HUDEP-2 (cell line): ENCODE measurements around the gene SLC43A2.
"Not testable (repeated sequence)": the region's sequence is repeated elsewhere in the genome, so short reads cannot be mapped to it uniquely, and the experiment has no call there.

Experiments
- DNase-seq, 76 experiments: peaks; one replicate each; lab custom pipeline; 2025; ENCODE audit not compliant: unreplicated experiment in 76 of 76; lab: John Stamatoyannopoulos, UW

Gene SLC43A2

GRCh38 chr17:1552932-1553331, 75.7 kb downstream of the SLC43A2 start:
- DNase-seq, result no peak

- DNase-seq, result no peak
Measured at GRCh38 chr17:1551741-1552140, 76.9 kb downstream of the SLC43A2 start.

GRCh38 chr17:1548032-1548431, 80.6 kb downstream of the SLC43A2 start:
- no peak for DNase-seq

GRCh38 chr17:1546292-1546922, 82.2 kb downstream of the SLC43A2 start:
- no peak for DNase-seq

GRCh38 chr17:1545618-1546017, 83.0 kb downstream of the SLC43A2 start:
- no peak for DNase-seq

- DNase-seq, result no peak
Measured at GRCh38 chr17:1542316-1542715, 86.3 kb downstream of the SLC43A2 start.

GRCh38 chr17:1541367-1541904, 87.2 kb downstream of the SLC43A2 start:
- no peak for DNase-seq

- no peak for DNase-seq
Measured at GRCh38 chr17:1539811-1540210, 88.8 kb downstream of the SLC43A2 start.

- no peak for DNase-seq
Measured at GRCh38 chr17:1535737-1536136, 92.9 kb downstream of the SLC43A2 start.

- no peak for DNase-seq
Measured at GRCh38 chr17:1533661-1534325, 94.8 kb downstream of the SLC43A2 start.

- DNase-seq, result peak in 36 of 76 experiments; percentile 3 to 51 (median 19)
Measured at GRCh38 chr17:1532836-1533602, 95.6 kb downstream of the SLC43A2 start.

- no peak for DNase-seq
Measured at GRCh38 chr17:1529863-1530262, 98.8 kb downstream of the SLC43A2 start.

- DNase-seq, result not testable (repeated sequence)
Measured at GRCh38 chr17:1526876-1527275, 101.8 kb downstream of the SLC43A2 start.

GRCh38 chr17:1522626-1523025, 106.0 kb downstream of the SLC43A2 start:
- DNase-seq, result no peak

GRCh38 chr17:1521086-1521640, 107.5 kb downstream of the SLC43A2 start:
- no peak for DNase-seq

- DNase-seq, result no peak
Measured at GRCh38 chr17:1519678-1520077, 109.0 kb downstream of the SLC43A2 start.
